Stimulated activated naive CD8-positive, alpha-beta T cell treated with anti-CD3 and anti-CD28 coated beads, Interleukin-15, Interleukin-2, amounts not matched to agents 100 U/mL and 50 U/mL, for 24 hours (primary cell): ENCODE data around the gene SLC8A2.

Source experiments
- ATAC-seq: fragments of 150-1000 bp; cut with Tn5 transposase; one replicate; pipeline ENCODE4 v1.10.0; 2021
- DNase-seq: peaks from one replicate; pipeline ENCODE4 v3.0.0; 2021

The SLC8A2 gene

DNA sequence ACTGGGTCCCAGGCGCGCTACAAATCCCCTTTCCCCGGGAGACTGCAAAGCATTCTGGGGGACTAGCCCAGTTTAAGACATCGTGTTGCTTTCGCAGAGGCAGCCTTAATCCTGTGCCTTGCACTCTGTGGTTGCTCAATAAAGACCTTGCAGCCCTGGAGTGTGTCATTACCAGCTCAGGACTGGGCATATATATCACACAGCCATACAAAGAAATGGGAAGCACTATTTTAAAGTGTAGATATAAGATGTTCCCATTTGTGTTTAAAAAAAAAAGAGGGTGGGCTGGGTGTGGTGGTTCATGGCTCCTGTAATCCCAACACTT, 32.1 kb upstream of the SLC8A2 start:
- ATAC-seq (no peak), DNase-seq (no peak)

DNA sequence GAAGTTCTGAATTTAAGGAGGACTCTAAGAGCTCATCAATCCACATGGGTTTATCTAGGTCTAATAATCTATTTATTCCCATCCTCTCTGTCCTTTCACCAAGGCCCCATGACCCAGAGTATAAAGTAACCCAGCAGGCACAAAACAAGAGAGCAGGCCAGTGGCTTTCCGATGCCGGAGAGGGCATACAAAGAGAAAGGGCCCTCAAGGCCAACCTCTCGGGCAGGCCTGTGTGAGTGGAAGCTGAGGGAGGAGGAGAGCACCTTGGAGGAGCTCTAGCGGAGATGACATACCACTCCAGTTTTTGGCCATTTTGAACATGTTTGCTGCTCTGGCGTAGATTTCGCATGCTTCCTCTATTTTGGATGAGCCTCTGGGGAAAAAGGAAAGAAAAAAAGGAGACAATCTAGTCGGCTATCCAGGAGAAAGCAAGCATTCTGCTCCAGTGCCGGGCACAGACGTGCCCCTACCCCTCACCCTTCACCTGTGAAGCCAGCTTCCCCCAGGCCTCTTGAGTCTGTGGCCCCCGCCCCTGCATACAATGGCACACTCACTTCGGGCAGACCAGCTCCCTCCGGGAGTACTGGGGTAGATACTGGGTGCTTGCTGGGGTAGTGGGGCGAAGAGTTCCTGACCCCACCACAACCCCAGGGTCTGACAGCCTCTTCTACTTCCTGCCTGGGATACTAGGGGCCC, 31.6 kb upstream of the SLC8A2 start:
- ATAC-seq (no peak), DNase-seq (no peak)

GRCh38 chr19:47499863-47500830, 28.5 kb upstream of the SLC8A2 start:
- ATAC-seq (no peak), DNase-seq (no peak)

DNA sequence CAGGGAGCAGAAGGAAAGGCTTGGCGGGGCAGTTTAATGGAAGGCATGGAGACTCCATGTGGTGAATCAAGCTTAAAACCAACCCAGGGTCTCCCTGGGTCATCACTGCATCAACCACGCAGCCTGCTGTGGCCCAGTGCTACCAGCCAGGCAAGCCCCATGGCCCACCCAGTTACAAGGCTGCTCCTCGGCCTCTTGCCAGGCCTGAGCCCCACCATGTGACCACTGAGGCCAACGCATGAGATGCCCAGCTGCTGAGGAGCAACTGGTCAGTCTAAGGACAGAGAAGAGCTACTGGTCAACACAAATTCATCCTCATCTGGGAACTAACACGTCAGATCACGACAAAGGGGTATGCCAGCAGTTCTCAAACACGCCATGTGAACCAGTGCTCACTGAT, 27.7 kb upstream of the SLC8A2 start:
- no peak for ATAC-seq
- DNase-seq, result no peak

- ATAC-seq (no peak), DNase-seq (no peak)
Measured at GRCh38 chr19:47498561-47498960, 26.9 kb upstream of the SLC8A2 start.

DNA sequence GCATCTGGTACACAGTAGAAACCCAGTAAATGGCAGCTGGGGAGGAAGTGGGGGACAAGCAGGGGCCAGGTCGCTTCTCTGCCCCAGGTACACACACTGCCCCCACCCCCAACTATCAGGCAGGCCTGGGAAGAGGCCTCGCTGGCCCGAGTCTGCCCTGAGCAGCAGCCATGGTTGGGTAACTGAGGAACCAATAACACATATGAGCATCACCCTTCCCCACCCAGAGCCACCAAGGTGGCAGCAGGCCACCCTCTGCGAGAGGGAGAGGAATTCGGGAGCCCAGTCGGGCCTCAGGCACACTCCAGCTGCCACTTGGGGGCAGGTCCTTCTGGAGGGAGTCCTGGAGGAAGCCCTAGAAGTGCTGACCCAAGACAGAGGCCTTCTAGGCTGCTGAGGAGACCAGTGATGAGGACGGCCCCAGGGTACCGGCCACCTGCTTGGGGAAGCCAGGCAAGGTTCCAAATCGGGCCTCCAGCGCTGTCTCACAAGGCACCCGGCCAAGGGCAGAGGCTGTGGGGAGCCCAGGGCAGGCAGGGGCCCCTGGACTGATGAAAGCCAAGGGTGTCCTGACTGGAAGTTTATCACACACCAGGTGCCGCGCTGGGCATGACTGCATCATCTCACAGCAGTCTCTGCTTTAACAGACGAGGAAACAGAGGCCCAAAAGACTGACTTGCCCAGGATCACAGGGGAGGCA, 26.3 kb upstream of the SLC8A2 start:
- no peak for ATAC-seq
- no peak for DNase-seq

GRCh38 chr19:47497050-47497766, 25.5 kb upstream of the SLC8A2 start:
- no peak for DNase-seq
- no peak for ATAC-seq

- no peak for DNase-seq
Measured at GRCh38 chr19:47495478-47496372, 24.0 kb upstream of the SLC8A2 start.

DNA sequence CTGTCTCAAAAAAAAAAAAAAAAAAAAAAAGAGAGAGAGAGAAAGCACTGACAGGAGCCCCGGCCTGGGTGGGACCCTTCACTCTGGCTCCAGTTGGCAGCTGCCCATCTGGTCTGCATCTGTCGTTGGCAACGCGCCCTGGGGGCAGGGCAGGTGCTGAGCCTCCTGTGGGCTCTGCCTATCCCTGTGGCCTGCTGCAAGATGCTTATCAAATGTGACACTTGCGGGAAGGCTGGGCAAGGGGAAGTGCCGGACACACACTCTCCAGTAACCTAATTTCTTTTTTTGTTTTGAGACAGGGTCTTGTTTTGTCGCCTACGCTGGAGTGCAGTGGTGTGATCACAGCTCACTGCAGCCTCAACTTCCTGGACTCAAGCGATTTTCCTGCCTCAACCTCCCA, 23.0 kb upstream of the SLC8A2 start:
- DNase-seq (no peak), ATAC-seq (no peak)

More at GRCh38 chr19:47495478-47496372, 24.0 kb upstream of the SLC8A2 start:
- no peak for ATAC-seq

GRCh38 chr19:47494211-47494547, 22.5 kb upstream of the SLC8A2 start:
- ATAC-seq (no peak), DNase-seq (no peak)

DNA sequence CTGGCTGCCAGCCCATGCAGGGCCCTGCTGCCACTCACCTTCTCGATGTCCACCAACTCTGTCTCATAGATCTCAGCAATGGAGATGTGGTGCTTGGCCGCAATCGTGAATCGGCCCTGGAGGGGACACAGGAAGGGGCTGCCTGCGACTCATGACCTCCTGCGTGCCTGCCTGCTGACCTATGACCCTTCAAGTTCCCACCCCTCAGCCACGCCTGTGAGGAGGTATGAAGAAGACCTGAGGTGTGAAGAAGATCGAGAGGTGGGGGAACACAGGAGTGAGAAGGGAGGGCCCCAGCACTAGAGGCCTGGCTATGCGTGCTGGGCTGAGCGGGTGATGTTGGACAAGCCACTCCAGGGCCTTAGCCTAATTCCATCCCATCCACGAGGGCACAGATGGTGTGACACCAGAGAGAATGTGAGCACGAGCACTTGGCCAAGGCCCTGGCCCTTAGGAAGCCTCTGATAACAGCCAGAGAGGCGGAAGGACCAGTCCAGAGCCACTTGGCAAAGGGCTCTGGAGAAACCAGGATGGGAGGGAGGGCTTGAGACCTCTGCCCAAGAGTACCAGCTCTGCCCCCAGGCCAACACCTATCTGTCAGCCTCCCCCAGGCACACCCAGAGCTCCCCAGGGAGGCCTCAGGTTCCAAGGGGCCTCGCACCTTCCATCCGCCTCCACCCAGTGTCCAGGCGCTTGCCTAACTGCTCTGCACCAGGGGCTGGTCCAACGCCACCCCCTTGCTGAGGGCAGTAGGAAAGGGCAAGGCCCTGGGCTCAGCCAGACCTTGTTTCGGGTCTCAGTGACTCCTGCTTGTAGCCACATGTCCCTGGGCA, 21.9 kb upstream of the SLC8A2 start:
- DNase-seq, result no peak

GRCh38 chr19:47492571-47493377, 21.1 kb upstream of the SLC8A2 start:
- no peak for DNase-seq
- no peak for ATAC-seq

More for the DNA sequence above, 21.9 kb upstream of the SLC8A2 start:
- ATAC-seq, result no peak

- ATAC-seq (no peak), DNase-seq (no peak)
Measured at GRCh38 chr19:47492137-47492533, 20.4 kb upstream of the SLC8A2 start.

DNA sequence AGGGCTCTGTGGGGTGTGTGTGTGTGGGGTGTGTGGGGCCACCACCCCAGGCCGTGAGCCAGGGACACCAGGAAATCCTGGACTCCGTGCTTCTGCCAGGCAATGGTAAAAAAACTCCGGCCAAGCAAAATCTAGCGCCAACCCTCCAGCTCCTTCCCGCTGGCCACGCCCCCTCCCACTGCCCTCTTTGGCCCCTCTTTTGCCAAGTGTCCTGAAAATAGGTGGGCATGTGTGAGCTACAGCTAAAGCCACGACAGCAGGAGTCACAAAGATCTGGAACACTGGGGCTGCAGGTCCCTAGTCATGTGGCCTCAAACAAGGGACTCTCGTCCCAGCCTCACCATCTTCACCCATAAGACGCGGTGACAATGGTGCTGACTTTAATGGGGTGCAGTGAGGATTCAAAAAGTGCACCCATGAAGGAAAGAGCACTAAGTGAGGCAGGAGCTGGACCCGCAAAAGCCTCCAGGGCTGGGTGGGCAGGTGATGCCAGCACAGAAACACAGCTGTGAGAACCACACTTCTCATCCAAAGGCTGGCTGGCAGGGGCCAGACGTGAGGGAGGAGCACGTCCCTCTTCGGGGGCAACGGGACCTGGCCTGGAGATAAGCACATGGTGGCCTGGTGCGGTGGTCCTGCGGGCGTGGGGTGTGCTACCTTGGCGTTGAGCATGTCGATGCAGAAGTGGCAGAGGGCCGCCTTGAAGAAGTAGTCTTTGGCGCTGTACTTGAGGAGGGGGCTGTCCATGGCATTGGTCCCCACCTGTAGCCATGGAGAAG, 19.9 kb upstream of the SLC8A2 start:
- ATAC-seq (no peak), DNase-seq (no peak)

DNA sequence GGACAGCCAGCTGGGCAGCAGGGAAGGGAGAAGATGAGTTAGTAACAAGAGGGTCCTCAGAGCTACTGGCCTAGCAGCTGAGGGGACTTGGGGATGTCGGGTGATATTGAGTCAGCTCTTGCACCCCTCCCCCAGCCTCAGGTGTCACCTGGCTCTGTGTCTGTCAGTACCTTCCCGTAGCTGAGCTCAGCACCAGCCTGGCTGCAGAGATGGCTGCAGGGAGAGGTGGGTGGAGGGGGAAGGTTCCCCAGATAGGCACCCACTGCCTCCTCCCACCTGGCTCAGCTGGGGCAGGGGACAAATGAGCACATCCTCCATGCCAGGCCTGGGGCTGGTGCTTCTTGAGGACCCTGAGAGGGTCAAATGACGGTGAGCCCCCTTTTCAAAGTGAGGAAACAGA, 19.2 kb upstream of the SLC8A2 start:
- ATAC-seq (no peak), DNase-seq (no peak)

DNA sequence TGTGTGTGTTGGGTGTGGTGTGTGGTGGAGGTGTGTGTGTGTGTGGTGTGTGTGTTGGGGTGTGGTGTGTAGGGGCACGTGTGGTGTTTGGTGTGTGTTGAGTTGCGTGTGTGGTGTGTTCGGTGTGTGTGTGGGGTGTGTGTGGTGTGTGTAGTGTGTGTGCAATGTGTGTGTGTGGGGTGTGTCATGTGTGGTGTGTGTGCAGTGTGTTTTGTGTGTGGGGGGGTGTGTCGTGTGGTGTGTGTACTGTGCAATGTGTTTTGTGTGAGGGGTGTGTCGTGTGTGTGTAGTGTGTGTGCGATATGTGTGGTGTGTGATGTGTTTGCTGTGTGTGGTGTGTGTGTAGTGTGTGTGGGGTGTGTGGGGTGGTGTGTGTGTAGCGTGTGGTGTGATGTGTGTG, 18.3 kb upstream of the SLC8A2 start:
- ATAC-seq (no peak), DNase-seq (no peak)

DNA sequence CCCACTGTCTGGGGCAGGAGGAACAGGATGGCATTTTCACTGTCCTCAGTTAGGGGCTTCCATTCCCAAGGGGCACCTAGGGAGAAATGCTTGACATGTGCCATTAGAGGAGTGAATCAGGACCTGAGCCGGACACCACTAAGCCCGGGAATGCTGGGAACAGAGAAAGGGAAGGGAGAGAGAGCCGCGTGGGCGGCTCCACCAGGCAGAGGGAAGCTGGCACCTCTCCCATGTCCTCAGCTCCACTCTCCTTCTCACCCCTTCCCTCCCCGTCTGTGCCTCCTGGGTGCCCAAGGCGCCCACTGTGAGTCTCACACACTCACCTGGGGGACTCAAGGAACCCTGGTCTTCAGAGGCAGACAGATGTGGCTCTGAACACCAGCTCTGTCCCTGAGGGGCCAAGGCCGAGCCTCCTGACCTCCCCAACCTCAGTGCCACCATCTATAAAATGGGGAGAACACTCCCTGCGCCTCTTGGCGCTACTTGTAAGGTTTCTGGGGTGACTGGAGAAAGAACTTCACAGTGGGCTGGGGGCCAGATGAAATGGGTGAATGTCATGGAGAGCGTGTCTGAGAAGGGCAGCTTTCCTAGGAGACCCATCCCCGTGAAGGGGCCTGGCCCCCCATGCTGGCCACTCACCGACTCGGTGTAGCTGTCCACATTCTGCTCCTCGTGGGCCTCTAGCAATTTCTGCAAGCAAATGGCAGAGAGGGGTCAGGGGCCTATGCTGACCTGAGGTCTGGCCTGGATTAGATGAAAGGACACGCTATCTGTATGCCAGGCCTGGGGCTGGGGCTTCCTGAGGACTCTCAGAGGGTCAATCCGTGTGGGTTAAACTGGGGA, 17.6 kb upstream of the SLC8A2 start:
- DNase-seq, result no peak
- ATAC-seq, result no peak
